GM12878 (cell line): ENCODE results near the gene RHOF. TPM values are rescaled to one million over a fixed set of nuclear protein-coding genes. Genes with fewer than 3 reads are reported as not detected.

ENCODE experiments used
- ATAC-seq: fragments of 200-7000 bp; cut with Tn5 transposase; 3 replicates; pipeline ENCODE4 v1.9.1; 2020; ENCODE audit warnings: mild to moderate bottlenecking, moderate library complexity
- BruUV-seq: library from RNA; stranded (reverse); fragments of 400-500 nt; replicated peaks from 2 replicates; lab custom pipeline; 2021; lab: Mats Ljungman, UMichigan
- CTCF ChIA-PET: fragments of 300-600 bp; sonication (Branson Sonifier 250); formaldehyde crosslinking; extraction: SDS; loops from one replicate; lab custom pipeline; 2021; ENCODE audit warnings: inconsistent platforms; lab: Yijun Ruan, JAX
- POLR2A ChIA-PET: fragments of 350-600 bp; formaldehyde crosslinking; extraction: SDS; loops from one replicate; lab custom pipeline; 2021; ENCODE audit warnings: inconsistent platforms; lab: Charles Lee
- RAD21 ChIA-PET: fragments of 300-600 bp; sonication (Branson Sonifier 250); formaldehyde crosslinking; loops from one replicate; lab custom pipeline; 2023; ENCODE audit warnings: antibody characterized with exemption; ENCODE audit not compliant: unreplicated experiment; lab: Charles Lee
- SMC1A ChIA-PET: fragments of 300-600 bp; sonication (Branson Sonifier 250); formaldehyde crosslinking; loops from one replicate; lab custom pipeline; 2023; ENCODE audit not compliant: unreplicated experiment, uncharacterized antibody; lab: Charles Lee
- DNase-seq: peaks from one replicate; pipeline ENCODE4 v3.0.0-alpha.2; 2011; ENCODE audit warnings: low read depth, low spot score
- FAIRE-seq: peaks from 3 replicates; lab custom pipeline; 2011; peaks lifted over from hg19 to GRCh38; lab: Jason Lieb, UNC
- H2AFZ ChIP-seq: 2 replicates; pipeline ENCODE4 v1.6.0; 2011; ENCODE audit warnings: low read depth, low read length, control low read depth; ENCODE audit not compliant: control insufficient read depth
- H3K27ac ChIP-seq: 2 replicates; pipeline ENCODE4 v1.5.1; 2011; ENCODE audit warnings: control low read depth; ENCODE audit not compliant: control insufficient read depth, insufficient read depth
- H3K27me3 ChIP-seq, 2 experiments: replicated peaks in 1 of 2; 2 replicates each; pipeline versions ENCODE4 v1.6.0 to v1.6.1; 2011; ENCODE audit warnings: low read length in 1 of 2; ENCODE audit not compliant: control insufficient read depth in 2 of 2, insufficient read depth in 2 of 2
- H3K36me3 ChIP-seq, 2 experiments: 2 replicates each; pipeline ENCODE4 v1.5.1; 2011; ENCODE audit warnings: low read length in 1 of 2; ENCODE audit not compliant: control insufficient read depth in 2 of 2, insufficient read depth in 2 of 2
- H3K4me1 ChIP-seq: 2 replicates; pipeline ENCODE4 v1.6.1; 2011; ENCODE audit warnings: mild to moderate bottlenecking, low read length, moderate library complexity, mixed read lengths; ENCODE audit not compliant: control insufficient read depth, insufficient read depth
- H3K4me2 ChIP-seq: 2 replicates; pipeline ENCODE4 v1.6.0; 2011; ENCODE audit warnings: control low read depth; ENCODE audit not compliant: control insufficient read depth, insufficient read depth
- H3K4me3 ChIP-seq: fragments of 200-600 bp; sonication (generic); 2 replicates; pipeline ENCODE4 v1.5.1; 2016
- H3K79me2 ChIP-seq: 2 replicates; pipeline ENCODE4 v1.6.0; 2011; ENCODE audit warnings: low read length; ENCODE audit not compliant: control insufficient read depth, insufficient read depth
- H3K9ac ChIP-seq: 2 replicates; pipeline ENCODE4 v1.8.0; 2011; ENCODE audit warnings: low read length, control low read depth, mixed read lengths; ENCODE audit not compliant: control insufficient read depth, insufficient read depth
- H3K9me3 ChIP-seq: replicated peaks from 3 replicates; pipeline ENCODE4 v1.5.1; 2011; ENCODE audit warnings: mild to moderate bottlenecking, low read length; ENCODE audit not compliant: control insufficient read depth, insufficient read depth
- H4K20me1 ChIP-seq: 2 replicates; pipeline ENCODE4 v1.6.0; 2011; ENCODE audit not compliant: control insufficient read depth, insufficient read depth
- ASH2L ChIP-seq: fragments of 300-600, 200-600 bp; sonication (generic); IDR thresholded peaks from 2 replicates; pipeline ENCODE4 v1.6.1; 2017; ENCODE audit warnings: low read depth, mild to moderate bottlenecking, borderline replicate concordance
- GATAD2B ChIP-seq: fragments of 450-650 bp; conservative IDR thresholded peaks from 2 replicates; pipeline ENCODE4 v1.6.1; 2017; ENCODE audit warnings: low read depth, mild to moderate bottlenecking, moderate library complexity
- IRF5 ChIP-seq: fragments of 450-650 bp; IDR thresholded peaks from 2 replicates; pipeline ENCODE4 v1.6.1; 2017; ENCODE audit warnings: borderline replicate concordance
- NR2C1 ChIP-seq: fragments of 450-650 bp; IDR thresholded peaks from 2 replicates; pipeline ENCODE4 v1.6.1; 2017; ENCODE audit warnings: antibody characterized with exemption, mild to moderate bottlenecking, moderate library complexity
- NR2C2 ChIP-seq: IDR thresholded peaks from 2 replicates; pipeline ENCODE4 v1.6.1; 2011; ENCODE audit warnings: borderline replicate concordance, low read depth; ENCODE audit not compliant: control insufficient read depth, insufficient read length
- PAX5 ChIP-seq: IDR thresholded peaks from 2 replicates; pipeline ENCODE4 v1.6.1; 2011; ENCODE audit warnings: low read depth, low read length, borderline replicate concordance
- PML ChIP-seq: IDR thresholded peaks from 2 replicates; pipeline ENCODE4 v1.6.1; 2012; ENCODE audit warnings: low read length, inconsistent platforms
- REST ChIP-seq: IDR thresholded peaks from 2 replicates; pipeline ENCODE4 v1.6.1; 2012; ENCODE audit warnings: mild to moderate bottlenecking, low read depth, low read length
- TAF1 ChIP-seq: IDR thresholded peaks from 2 replicates; pipeline ENCODE4 v1.6.1; 2011; ENCODE audit warnings: mild to moderate bottlenecking, low read depth, low read length, borderline replicate concordance
- TCF7 ChIP-seq: IDR thresholded peaks from 2 replicates; pipeline ENCODE4 v1.6.1; 2014; ENCODE audit warnings: antibody characterized with exemption, borderline replicate concordance
- ZNF217 ChIP-seq: fragments of 450-650 bp; IDR thresholded peaks from 2 replicates; pipeline ENCODE4 v1.6.1; 2017; ENCODE audit warnings: antibody characterized with exemption, mild to moderate bottlenecking
- WGBS: methylation state at CpG from one replicate; pipeline ENCODE4 v1.1.6; 2016; ENCODE audit warnings: low lambda C conversion rate; ENCODE audit not compliant: insufficient replicate concordance, insufficient coverage; ENCODE audit errors: missing lambda C conversion rate; 5-methylcytosine and 5-hydroxymethylcytosine counted together
- in situ Hi-C: fragments of 300-500 bp; cut with MboI; formaldehyde crosslinking; loops from 9 replicates; pipeline ENCODE4 v1.14.3; 2018; ENCODE audit warnings: mixed read lengths
- intact Hi-C: fragments of 100-400 bp; cut with micrococcal nuclease; formaldehyde crosslinking; loops from one replicate; pipeline ENCODE4 v1.14.2; 2022; ENCODE audit not compliant: unreplicated experiment
- polyA plus RNA-seq, 11 experiments: library from polyadenylated mRNA; depleted of rRNA in 4 of 11; unstranded in 6 of 11; stranded (reverse) in 5 of 11; fragments of >200 nt; fragmentation: Nextera tagmentation in 4 of 11; fragmentation: Illumina TruSeq in 1 of 11; extraction: Ambion mirVana in 4 of 11; extraction: Trizol in 1 of 11; gene quantifications; 1 replicate in 1 of 11; 2 replicates in 10 of 11; pipeline versions ENCODE4 v1.2.1 to v1.2.3, GENCODE V29; 2011 to 2016; ENCODE audit warnings: inconsistent platforms in 2 of 11, missing spikeins in 2 of 11, low read depth in 1 of 11
- total RNA-seq, 4 experiments: library from RNA; depleted of rRNA in 3 of 4; stranded (reverse); fragments of >200 nt in 3 of 4; fragmentation: Illumina TruSeq in 1 of 4; extraction: Trizol in 1 of 4; gene quantifications; 2 replicates each; pipeline versions ENCODE4 v1.2.1 to v1.2.3, GENCODE V29; 2013 to 2021
- TF ChIP-seq, protein P1 (sequence below): fragments of 450-650 bp; IDR thresholded peaks from 2 replicates; pipeline ENCODE4 v1.6.1; 2014; ENCODE audit warnings: mild to moderate bottlenecking
- TF ChIP-seq, protein P2 (sequence below): fragments of 450-650 bp; IDR thresholded peaks from 2 replicates; pipeline ENCODE4 v1.6.1; 2017; ENCODE audit warnings: mild to moderate bottlenecking, moderate library complexity
- TF ChIP-seq, protein P3 (sequence below): IDR thresholded peaks from 2 replicates; pipeline ENCODE4 v1.6.1; 2011; ENCODE audit warnings: borderline replicate concordance, low read depth, mild to moderate bottlenecking, moderate library complexity, mixed read lengths, low read length; ENCODE audit not compliant: insufficient read depth; ENCODE audit errors: extremely low read length

The RHOF gene
- total and polyA plus RNA-seq, 10 of the 15 experiments (the other 5 are each of a cell fraction or from before 2014, with no cell fraction given), result 6.1 to 78.7 (median 39.7) TPM

GRCh38 chr12:121731473-121731872 is 62.0 kb downstream of the RHOF start:
- Histone ChIP-seq H2AFZ (no peak overlapping the region), H3K9me3 (no peaks in the 10 kb centered on the region), H3K27ac (no peak overlapping the region), H3K36me3 (no peaks in the 10 kb centered on the region), H3K4me3 (no peak overlapping the region), H3K27me3 (no peaks in the 10 kb centered on the region), H3K9ac (no peak overlapping the region), H3K79me2 (no peaks in the 10 kb centered on the region), H4K20me1 (no peaks in the 10 kb centered on the region), H3K4me2 (no peak overlapping the region), H3K4me1 (no peaks in the 10 kb centered on the region)
- ChIA-PET POLR2A (no interaction called here), SMC1A (no interaction called here), CTCF (no interaction called here), RAD21 (no interaction called here)
- no peak for DNase-seq
- no peak for FAIRE-seq
- no peak for ATAC-seq
- intact Hi-C loops, result no loop called here
- 96% methylated on average over 7 of the region's 7 CpGs for WGBS
- in situ Hi-C loops, result no loop called here
- BruUV-seq, result no TSS peak
- TF ChIP-seq PAX5 (no peak), GATAD2B (no peak), NR2C1 (no peak), REST (no peak), TCF7 (no peak), ASH2L (no peak), ZNF217 (no peak), TAF1 (no peak), NR2C2 (no peak), IRF5 (no peak), PML (no peak)
- TF ChIP-seq, protein P1, sequence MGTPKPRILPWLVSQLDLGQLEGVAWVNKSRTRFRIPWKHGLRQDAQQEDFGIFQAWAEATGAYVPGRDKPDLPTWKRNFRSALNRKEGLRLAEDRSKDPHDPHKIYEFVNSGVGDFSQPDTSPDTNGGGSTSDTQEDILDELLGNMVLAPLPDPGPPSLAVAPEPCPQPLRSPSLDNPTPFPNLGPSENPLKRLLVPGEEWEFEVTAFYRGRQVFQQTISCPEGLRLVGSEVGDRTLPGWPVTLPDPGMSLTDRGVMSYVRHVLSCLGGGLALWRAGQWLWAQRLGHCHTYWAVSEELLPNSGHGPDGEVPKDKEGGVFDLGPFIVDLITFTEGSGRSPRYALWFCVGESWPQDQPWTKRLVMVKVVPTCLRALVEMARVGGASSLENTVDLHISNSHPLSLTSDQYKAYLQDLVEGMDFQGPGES, result no peak
- TF ChIP-seq, protein P2, sequence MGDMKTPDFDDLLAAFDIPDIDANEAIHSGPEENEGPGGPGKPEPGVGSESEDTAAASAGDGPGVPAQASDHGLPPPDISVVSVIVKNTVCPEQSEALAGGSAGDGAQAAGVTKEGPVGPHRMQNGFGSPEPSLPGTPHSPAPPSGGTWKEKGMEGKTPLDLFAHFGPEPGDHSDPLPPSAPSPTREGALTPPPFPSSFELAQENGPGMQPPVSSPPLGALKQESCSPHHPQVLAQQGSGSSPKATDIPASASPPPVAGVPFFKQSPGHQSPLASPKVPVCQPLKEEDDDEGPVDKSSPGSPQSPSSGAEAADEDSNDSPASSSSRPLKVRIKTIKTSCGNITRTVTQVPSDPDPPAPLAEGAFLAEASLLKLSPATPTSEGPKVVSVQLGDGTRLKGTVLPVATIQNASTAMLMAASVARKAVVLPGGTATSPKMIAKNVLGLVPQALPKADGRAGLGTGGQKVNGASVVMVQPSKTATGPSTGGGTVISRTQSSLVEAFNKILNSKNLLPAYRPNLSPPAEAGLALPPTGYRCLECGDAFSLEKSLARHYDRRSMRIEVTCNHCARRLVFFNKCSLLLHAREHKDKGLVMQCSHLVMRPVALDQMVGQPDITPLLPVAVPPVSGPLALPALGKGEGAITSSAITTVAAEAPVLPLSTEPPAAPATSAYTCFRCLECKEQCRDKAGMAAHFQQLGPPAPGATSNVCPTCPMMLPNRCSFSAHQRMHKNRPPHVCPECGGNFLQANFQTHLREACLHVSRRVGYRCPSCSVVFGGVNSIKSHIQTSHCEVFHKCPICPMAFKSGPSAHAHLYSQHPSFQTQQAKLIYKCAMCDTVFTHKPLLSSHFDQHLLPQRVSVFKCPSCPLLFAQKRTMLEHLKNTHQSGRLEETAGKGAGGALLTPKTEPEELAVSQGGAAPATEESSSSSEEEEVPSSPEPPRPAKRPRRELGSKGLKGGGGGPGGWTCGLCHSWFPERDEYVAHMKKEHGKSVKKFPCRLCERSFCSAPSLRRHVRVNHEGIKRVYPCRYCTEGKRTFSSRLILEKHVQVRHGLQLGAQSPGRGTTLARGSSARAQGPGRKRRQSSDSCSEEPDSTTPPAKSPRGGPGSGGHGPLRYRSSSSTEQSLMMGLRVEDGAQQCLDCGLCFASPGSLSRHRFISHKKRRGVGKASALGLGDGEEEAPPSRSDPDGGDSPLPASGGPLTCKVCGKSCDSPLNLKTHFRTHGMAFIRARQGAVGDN, result no peak
- TF ChIP-seq, protein P3, sequence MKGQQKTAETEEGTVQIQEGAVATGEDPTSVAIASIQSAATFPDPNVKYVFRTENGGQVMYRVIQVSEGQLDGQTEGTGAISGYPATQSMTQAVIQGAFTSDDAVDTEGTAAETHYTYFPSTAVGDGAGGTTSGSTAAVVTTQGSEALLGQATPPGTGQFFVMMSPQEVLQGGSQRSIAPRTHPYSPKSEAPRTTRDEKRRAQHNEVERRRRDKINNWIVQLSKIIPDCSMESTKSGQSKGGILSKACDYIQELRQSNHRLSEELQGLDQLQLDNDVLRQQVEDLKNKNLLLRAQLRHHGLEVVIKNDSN, result no peak
